HuH-7 (cell line): ENCODE measurements around the gene ABCD4.
"Not testable (repeated sequence)": the region's sequence is repeated elsewhere in the genome, so short reads cannot be mapped to it uniquely, and the experiment has no call there.

ENCODE experiments used
- DNase-seq: peaks from one replicate; pipeline ENCODE4 v3.0.0; 2011; ENCODE audit warnings: low spot score

ABCD4 gene

GRCh38 chr14:74302152-74302628 lies 544 bp downstream of the ABCD4 start:
- peak; percentile 34 for DNase-seq

- DNase-seq: no peak
Measured at GRCh38 chr14:74301594-74302151, 1.1 kb downstream of the ABCD4 start.

DNA sequence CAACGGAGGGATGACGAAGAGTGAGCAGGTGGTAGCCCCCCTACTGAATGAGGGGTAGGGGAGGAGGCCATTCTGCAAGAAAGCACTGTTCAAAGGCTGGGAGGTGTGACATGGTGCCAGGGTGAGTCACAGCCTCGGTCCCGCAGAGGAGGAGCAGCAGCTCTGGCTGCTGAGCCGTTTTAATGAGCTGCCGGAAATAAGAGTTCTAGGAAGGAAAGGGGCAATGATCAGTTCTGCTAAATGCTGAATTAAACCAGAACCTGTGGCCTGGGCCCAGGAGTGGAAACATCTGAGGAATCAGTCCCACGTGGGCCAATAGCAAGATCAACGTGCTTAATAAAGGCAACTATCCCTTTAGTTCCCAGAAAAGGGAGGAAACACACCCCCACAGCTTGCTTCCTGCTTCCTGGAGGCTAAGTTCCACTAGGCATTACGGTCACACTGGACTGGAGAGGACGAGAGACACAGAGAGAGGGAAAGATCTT lies 3.6 kb downstream of the ABCD4 start:
- DNase-seq: no peak

DNA sequence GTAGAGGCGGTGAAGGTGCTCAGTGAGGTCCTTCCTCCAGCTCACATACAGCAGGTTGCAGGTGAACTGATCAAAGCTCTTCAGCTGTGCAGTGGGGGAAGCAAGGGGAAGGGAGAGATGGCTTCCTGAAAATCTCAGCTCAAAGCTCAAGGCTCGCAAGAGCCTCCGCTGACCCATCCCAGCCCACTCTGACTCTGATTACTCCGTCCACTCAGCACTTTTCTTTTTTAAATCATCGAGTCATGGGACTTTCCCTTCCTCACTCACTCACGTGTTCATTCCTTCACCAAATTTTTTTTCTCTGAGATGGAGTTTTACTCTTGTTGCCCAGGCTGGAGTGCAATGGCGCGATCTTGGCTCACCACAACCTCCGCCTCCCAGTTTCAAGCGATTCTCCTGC lies 4.7 kb downstream of the ABCD4 start:
- DNase-seq: no peak

GRCh38 chr14:74296037-74296467 lies 6.7 kb downstream of the ABCD4 start:
- peak; percentile 60 for DNase-seq

DNA sequence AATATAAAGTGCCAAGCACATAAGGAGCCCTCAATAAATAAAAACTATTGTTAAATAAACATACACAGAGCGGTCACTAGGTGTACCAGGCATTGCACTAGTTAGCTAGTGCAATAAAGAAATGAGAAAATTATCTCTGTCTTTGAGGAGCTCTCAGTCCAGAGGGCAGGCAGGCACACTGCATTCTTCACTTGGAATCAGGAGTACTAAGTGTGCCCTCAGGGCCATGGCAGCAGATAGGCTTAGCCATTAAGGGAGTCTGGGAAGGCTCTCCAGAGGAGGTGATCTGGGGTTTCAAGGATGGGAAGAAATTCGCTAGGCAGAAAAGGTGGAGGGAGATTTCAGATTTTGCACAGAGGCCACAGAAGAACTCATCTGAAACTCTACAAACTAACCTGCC lies 9.1 kb downstream of the ABCD4 start:
- no peak for DNase-seq

GRCh38 chr14:74292061-74292460 lies 10.7 kb downstream of the ABCD4 start:
- DNase-seq: no peak

- peak; percentile 26 for DNase-seq
Measured at GRCh38 chr14:74290415-74290814, 12.3 kb downstream of the ABCD4 start.

- DNase-seq: no peak
Measured at GRCh38 chr14:74289801-74290200, 12.9 kb downstream of the ABCD4 start.

GRCh38 chr14:74286736-74287135 lies 16.0 kb downstream of the ABCD4 start:
- DNase-seq: no peak

DNA sequence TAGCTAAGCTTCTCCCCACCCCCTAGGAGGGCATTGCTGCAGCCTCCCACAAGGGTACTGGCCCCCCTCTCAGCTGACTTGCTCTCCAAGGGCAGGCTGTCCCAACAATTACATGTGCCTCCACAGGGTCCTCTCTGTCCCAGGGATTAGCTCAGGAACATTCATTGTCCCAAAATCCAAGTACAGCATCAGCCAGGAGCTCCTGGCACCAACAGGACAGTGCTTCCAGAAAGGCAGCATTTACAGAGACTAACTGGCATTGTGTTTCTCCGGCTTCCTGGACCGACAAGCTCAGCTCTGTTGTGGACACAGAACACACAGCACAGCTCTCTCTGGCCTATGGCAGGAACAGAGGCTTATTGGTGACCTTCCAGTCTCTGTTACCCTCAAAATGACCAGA lies 21.7 kb downstream of the ABCD4 start:
- DNase-seq: no peak

DNA sequence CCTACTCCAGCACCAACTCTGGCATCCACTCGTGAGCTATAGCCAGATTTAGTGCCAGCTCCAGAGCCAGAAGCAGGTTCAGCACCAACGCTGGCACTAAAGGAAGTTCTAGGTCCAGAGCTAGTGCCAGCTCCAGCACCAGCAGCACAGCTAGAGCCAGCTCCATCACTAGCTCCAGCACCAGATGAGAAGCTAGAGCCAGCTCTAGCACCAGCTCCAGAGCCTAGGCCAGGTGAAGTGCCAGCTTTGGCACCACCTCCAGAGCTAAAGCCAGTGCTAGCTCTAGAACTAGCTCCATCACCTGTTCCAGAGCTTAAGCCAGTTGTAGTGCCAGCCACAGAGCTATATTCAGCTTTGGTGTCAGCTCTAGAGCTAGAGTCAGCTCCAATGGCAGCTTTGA lies 24.7 kb downstream of the ABCD4 start:
- no peak for DNase-seq

DNA sequence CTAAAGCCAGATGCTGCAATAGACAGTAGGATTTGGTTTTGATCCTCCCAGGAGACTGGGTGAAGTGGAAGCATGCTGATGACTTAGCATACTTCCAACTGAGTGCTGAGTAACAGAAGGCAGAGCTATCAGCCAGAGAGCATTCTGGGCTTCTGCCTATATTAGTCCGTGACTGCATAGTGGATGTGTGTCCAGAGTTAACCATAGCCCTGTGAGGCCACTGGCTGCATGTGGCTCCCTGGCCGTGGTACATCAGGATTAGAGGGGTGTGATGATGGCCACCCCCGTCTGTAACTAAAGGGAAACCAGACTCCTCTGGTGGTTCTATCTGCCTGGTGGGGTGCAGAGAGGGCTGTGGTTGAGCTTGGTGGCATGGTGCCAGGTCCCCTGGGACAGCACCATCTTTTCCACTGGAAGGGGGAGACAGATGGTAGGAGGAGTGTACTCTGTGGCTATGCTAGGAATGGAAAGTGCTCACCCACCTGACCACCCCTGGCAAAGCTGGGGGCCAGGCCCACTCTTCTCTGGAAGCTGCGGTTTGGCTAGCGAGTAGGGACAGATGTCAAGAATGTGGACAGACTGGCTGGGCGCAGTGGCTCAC lies 27.4 kb downstream of the ABCD4 start:
- DNase-seq: no peak

GRCh38 chr14:74271365-74271764 lies 31.4 kb downstream of the ABCD4 start:
- DNase-seq: no peak

- DNase-seq: not testable (repeated sequence)
Measured at GRCh38 chr14:74270382-74271177, 32.2 kb downstream of the ABCD4 start.

- DNase-seq: no peak
Measured at GRCh38 chr14:74267588-74267987, 35.1 kb downstream of the ABCD4 start.

GRCh38 chr14:74265301-74265965 lies 37.3 kb downstream of the ABCD4 start:
- DNase-seq: no peak

- no peak for DNase-seq
Measured at GRCh38 chr14:74263921-74264320, 38.8 kb downstream of the ABCD4 start.

GRCh38 chr14:74263181-74263580 lies 39.6 kb downstream of the ABCD4 start:
- DNase-seq: no peak

- no peak for DNase-seq
Measured at GRCh38 chr14:74262076-74262475, 40.7 kb downstream of the ABCD4 start.

GRCh38 chr14:74261288-74261687 lies 41.4 kb downstream of the ABCD4 start:
- no peak for DNase-seq

- no peak for DNase-seq
Measured at GRCh38 chr14:74260525-74261233, 42.1 kb downstream of the ABCD4 start.
